ENCODE data around the gene FMN1.

Gene FMN1

GRCh38 chr15:33152502-33153109 is 41.9 kb downstream of the FMN1 start:
- DNase-seq = peak; percentile 11

GRCh38 chr15:33150971-33151370 is 43.5 kb downstream of the FMN1 start:
- DNase-seq = no peak

- DNase-seq = no peak
These were observed 44.0 kb downstream of the FMN1 start for GRCh38 chr15:33150431-33150941.

DNA sequence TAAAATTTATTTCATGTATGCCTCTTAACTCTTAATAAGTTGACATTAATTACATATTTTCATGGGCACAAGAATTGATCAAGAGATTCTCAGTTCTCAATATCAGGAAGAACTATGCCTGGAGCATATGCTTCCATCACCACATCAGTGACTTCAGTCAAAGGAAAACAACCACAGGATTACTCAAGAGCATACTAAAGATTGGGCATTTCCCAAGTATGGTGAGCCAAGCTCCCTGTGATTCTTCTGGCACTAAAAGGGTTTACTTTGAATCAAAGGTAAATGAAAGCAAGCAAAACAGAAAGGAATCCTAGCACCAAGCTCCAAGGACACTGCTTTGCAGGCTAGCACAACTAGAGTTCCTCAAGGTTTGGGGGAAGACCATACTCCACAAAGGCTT is 44.6 kb downstream of the FMN1 start:
- DNase-seq = no peak

DNA sequence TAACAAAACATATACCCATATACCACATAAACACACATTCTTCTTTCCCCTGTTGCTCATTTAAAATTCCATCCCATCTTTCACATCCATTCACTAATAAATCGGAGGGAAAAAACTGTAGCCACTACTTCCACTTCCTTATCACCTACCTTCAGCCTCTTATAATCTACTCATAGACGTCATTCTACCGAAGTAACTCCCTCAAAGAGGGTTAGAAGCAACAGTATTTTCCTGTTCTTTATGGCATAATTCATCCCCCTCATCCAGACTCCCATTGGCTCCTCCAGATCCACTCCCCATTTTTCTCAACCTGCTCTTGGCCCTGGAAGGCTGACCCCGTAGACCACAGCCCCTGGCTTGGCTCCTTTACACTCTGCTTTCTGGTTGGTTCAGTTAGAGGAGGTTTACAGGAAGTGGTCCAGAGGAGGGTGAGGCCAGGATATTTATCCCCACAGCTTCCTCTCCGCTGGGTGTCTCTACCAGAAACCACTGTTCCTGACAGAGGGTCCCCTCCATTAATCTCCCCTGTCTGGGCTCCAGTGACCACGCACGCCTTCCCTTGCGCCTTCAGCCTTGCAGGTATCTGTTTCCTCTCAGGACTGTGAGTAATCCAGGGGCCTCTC is 46.3 kb downstream of the FMN1 start:
- no peak for DNase-seq

DNA sequence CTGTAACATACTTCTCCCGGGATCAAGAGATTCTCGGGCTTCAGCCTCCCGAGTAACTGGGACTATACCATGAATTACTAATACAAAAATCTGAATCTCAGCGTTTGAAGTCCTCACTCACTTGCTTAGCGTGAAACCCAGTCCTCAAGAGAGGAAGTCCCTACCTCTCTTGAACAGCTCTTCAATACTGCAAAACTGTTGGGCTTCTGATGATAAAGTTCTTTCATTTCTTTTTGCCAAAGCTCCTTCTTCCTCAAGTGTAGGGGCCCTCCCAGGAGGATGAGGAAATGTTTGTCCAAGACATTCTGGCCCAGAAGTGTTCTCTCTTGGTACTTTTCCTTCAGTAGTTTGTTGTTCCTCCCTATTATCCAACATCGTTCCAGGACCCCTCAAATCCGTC is 48.5 kb downstream of the FMN1 start:
- no peak for DNase-seq

GRCh38 chr15:33145447-33145846 is 49.1 kb downstream of the FMN1 start:
- no peak for DNase-seq

DNA sequence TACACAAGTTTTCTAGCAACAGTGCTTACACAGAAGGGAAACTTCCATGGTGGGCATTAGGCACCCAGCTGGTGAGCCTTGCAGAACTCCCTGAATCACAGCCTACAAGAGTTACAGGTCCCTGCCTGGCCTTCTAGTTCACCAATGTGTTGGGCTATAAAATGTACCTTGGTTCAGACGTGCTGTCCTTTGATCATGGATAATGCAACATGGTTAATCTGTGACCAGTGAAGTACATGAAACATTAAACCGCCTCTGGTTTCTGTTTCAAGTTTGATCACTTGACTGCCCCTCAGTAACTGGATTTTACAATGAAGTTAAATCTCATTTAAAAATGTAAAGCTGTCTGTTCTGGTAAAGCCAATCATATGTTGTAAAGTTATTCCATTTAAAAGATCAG is 51.8 kb downstream of the FMN1 start:
- no peak for DNase-seq

- no peak for DNase-seq
These were observed 56.5 kb downstream of the FMN1 start for GRCh38 chr15:33138000-33138399.

DNA sequence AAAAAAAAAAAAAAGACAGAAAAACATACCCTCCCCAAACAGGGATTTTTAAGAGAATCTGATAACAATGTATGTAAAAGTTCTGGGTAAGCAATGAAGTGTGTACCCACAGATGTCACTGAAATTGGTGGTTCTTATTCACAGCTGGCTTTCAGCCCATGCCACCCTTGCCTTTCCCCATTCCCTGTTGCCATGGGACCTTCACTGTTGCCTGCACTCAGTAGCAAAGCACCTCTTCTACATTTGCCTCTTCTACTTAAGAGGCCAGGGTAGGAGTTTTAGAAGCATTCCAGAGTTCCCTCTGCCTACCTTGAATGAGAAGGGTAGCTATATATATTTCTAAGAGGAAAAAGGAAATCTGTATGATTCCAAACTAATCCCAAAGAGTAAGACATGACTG is 57.4 kb downstream of the FMN1 start:
- DNase-seq = no peak

DNA sequence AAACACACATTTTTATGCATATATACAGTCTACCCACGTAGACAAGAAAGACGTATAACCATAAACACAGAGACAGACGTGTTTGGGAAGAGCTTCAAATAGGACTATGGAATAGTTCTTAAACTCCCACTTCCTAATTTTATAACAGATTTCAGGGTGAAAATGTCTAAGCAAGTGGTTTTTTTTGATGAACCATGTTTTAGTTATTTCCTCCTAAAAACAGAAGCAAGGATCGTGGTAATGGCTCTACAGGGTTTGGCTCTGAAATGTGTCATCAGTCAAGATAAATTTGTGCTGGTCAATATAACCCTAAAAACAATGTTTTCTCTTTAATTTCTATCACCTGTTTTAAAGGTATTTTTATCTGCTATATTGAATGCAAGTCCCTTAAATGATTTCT is 58.2 kb downstream of the FMN1 start:
- no peak for DNase-seq

GRCh38 chr15:33135355-33135781 is 59.1 kb downstream of the FMN1 start:
- DNase-seq = no peak

DNA sequence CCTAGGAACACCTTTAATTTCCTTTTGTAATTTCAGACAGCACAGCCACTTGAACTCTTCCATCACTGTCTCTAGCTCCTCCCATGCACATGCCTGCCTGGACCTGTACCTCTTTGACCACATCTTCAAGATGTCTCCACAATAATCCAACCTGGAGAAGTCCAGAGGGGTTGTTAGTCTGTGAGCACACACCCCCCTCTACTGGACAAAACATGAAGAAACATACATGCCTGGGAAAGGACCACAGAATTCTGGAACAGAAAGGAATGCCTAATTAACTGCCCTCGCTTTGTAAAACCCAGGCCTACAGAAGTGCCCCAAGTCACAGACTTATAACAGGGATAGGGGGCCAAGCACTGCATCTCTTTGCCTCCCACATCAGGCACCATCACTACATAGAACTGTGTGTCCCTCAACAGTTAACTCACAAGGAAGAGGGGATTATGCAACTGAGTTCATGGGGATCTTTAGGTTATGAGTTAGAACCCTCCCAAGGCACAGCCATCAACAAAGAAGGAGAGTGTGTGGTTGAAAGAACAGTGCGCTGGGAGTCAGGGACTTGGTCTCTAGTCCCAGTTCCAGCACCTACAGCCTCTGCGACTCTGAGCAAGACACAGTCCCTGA is 61.7 kb downstream of the FMN1 start:
- DNase-seq = peak; percentile 47

GRCh38 chr15:33132233-33132580 is 62.3 kb downstream of the FMN1 start:
- no peak for DNase-seq

DNA sequence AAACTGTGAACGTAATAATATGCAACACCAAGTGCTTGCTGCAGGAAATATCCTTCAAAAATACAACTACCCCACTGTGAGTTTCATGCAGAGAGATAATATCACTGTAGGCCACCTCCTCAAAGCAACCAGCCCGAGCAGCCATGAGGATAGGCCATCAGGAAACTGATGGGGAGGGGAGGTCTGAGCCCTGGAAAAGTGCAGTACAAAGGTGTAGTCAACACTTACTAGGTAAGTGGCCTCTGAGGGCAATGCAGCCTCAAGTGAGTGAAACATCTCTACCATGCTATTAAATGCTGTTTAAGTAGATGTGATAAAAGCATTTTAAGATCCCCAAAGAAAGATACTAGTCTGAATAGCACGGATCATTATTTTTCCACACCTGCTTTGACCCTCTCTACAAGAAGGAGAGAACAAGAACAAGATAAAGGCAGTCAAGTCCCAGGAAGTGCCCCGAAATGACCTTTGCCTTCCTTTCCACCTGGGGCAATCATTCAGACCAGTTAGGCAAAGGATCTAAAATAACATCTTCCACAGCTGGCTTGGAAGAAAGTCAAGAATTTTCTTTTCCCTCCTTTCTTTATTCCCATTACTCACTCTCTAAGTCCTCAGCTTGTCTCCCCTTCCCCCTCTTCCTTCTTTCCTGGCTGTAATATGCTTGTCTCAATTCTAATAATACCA is 62.8 kb downstream of the FMN1 start:
- DNase-seq = no peak

GRCh38 chr15:33126559-33127290 is 67.8 kb downstream of the FMN1 start:
- peak; percentile 82 for DNase-seq

- DNase-seq = no peak
These were observed 68.5 kb downstream of the FMN1 start for GRCh38 chr15:33125894-33126537.

DNA sequence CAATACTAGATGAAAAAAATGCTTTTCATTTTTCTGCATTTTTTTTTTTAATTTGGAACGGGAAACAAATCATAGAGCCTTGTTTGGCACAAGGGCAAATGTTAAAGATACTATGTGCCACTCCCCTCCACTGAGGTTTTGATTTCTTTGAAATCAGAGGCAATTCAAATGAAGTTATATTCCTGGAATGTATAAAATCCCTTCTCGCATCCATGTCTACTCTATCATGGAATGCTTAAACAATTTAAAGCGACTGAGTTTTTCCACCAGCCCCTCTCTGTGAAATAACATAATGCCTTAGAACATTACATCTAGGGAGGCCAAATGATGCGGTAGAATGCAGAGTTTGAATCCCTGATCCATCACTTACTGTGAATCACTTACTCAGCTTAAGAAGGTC is 69.7 kb downstream of the FMN1 start:
- DNase-seq = no peak

DNA sequence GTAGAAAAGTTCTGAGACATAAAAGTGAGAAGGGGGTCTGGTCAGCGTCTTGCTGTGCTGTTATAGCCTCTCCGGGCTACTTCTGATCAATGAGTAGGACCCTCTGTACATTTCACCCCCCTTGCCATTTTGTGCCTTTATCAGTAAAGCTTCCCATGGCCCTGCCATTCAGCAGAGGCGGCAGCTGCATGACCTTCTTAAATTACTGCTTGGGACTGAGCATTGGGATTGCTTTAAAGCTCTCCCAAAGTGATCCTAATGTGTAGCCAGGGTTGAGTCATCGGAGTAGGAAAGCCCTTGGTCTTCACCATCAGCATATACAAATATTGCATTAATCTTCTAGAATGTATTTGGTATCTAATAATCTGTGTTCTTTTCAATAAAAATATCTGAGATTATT is 70.2 kb downstream of the FMN1 start:
- no peak for DNase-seq

DNA sequence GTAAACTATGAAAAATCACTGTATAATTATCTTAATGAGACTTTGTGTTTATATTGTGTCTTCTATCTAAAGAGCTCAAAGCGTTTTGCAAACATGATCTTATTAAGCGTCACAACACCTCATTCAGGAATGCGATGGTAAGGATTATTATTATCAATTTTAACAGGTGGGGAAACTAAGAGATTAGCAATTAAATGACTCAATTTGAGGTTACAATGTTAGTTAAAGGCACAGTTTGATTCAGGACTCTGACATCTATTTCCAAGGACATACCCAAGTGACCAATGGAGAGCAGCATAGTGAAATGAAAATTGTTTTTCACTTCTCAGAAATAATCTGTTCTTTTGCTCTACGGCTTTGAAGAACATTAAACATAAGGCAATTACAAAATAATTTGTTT is 74.6 kb downstream of the FMN1 start:
- no peak for DNase-seq

DNA sequence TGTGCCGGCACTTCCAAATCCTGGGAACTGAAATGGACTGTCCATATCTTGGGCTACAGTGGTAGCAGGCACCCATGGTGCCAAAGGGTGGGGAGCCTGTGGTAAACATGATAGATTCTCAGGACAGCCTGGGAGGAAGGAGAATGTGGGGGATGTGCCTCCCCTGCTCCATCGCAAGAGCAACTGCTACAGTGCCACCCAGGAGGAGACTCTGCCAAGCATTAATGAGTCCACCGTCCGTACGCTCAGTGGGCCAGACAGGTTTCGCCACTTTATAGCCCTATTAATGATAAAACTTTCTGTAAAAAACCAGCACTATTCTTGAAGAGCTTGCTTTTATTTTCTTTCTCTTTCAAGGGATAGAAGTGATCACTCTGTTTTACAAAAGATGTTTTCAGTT is 75.2 kb downstream of the FMN1 start:
- no peak for DNase-seq

GRCh38 chr15:33116198-33116597 is 78.3 kb downstream of the FMN1 start:
- no peak for DNase-seq

Measured in NCI-H1105 treated with DMSO at 0.1 percent for 48 hours (cell line).